Liver (tissue), 3 donors: Measurements from ENCODE around the gene SERPINA9.

Experiments used
- ATF3 ChIP-seq: IDR thresholded peaks from 2 replicates; pipeline ENCODE4 v1.6.1; 2016; ENCODE audit warnings: antibody characterized with exemption
- CTCF ChIP-seq: fragments of 150-350 bp; IDR thresholded peaks from 2 replicates; pipeline ENCODE4 v1.5.1; 2017; ENCODE audit warnings: improper control_type of control experiment, low read depth, low read length; ENCODE audit not compliant: missing input control
- EGR1 ChIP-seq, 2 donors: IDR thresholded peaks; 2 replicates each; pipeline ENCODE4 v1.6.1; 2016 to 2018; ENCODE audit warnings: antibody characterized with exemption in 2 of 2, low read depth in 2 of 2
- FOXA1 ChIP-seq: IDR thresholded peaks from 2 replicates; pipeline ENCODE4 v1.6.1; 2016; ENCODE audit warnings: antibody characterized with exemption
- GABPA ChIP-seq, 2 donors: IDR thresholded peaks in 1 of 2; conservative IDR thresholded peaks in 1 of 2; 2 replicates each; pipeline ENCODE4 v1.6.1; 2016; ENCODE audit warnings: antibody characterized with exemption in 2 of 2, mild to moderate bottlenecking in 1 of 2, moderate library complexity in 1 of 2
- HNF4A ChIP-seq, 2 donors: conservative IDR thresholded peaks; 2 replicates each; pipeline ENCODE4 v1.6.1; 2016; ENCODE audit warnings: antibody characterized with exemption in 2 of 2, mild to moderate bottlenecking in 2 of 2
- HNF4G ChIP-seq: IDR thresholded peaks from 2 replicates; pipeline ENCODE4 v1.6.1; 2016; ENCODE audit warnings: antibody characterized with exemption
- JUND ChIP-seq, 2 donors: IDR thresholded peaks; 2 replicates each; pipeline ENCODE4 v1.6.1; 2016; ENCODE audit warnings: antibody characterized with exemption in 2 of 2
- MAX ChIP-seq: IDR thresholded peaks from 2 replicates; pipeline ENCODE4 v1.6.1; 2016; ENCODE audit warnings: antibody characterized with exemption
- NR2F2 ChIP-seq: IDR thresholded peaks from 2 replicates; pipeline ENCODE4 v1.6.1; 2016; ENCODE audit warnings: antibody characterized with exemption
- RAD21 ChIP-seq, 2 donors: IDR thresholded peaks; 2 replicates each; pipeline ENCODE4 v1.6.1; 2016; ENCODE audit warnings: antibody characterized with exemption in 2 of 2, mild to moderate bottlenecking in 2 of 2
- REST ChIP-seq: IDR thresholded peaks from 2 replicates; pipeline ENCODE4 v1.6.1; 2016; ENCODE audit warnings: antibody characterized with exemption, mild to moderate bottlenecking
- TAF1 ChIP-seq: conservative IDR thresholded peaks from 2 replicates; pipeline ENCODE4 v1.6.1; 2016; ENCODE audit warnings: antibody characterized with exemption, mild to moderate bottlenecking
- YY1 ChIP-seq: IDR thresholded peaks from 2 replicates; pipeline ENCODE4 v1.6.1; 2016; ENCODE audit warnings: antibody characterized with exemption, mild to moderate bottlenecking
- donor health status: healthy.
- donor health status: healthy.

- TF ChIP-seq TAF1, result no peak
- TF ChIP-seq YY1, result no peak
- TF ChIP-seq MAX, result no peak
- TF ChIP-seq CTCF, result no peak
- TF ChIP-seq RAD21 (IDR thresholded peaks at IDR 0.05), result no peak
- no peak for TF ChIP-seq ATF3
- TF ChIP-seq NR2F2, result no peak
- no peak for TF ChIP-seq EGR1 (IDR thresholded peaks at IDR 0.05; ENCODE audit: low read depth in 2 of 2)
- TF ChIP-seq REST, result no peak
- no peak for TF ChIP-seq FOXA1
- no peak for TF ChIP-seq GABPA (IDR thresholded peaks at IDR 0.05 in 1 of 2, conservative IDR thresholded peaks at IDR 0.05 in 1 of 2)
- no peak for TF ChIP-seq JUND (IDR thresholded peaks at IDR 0.05)
- TF ChIP-seq HNF4G, result no peak
- peak in 1 of 2 donors; percentile 47 for TF ChIP-seq HNF4A (conservative IDR thresholded peaks at IDR 0.05)
Measured at GRCh38 chr14:94455928-94456327, 20.1 kb downstream of the SERPINA9 start.
